ENCODE results near the gene EHD1.

The EHD1 gene

GRCh38 chr11:64803158-64803845 lies 75.1 kb downstream of the EHD1 start, which contains the start of gene MAP4K2:
TSS of gene MAP4K2 (minus strand) at chr11:64803214. CDS start at chr11:64803149, 65 bp downstream.
- in situ Hi-C loops (cut with MboI; ENCODE audit: low sequenced_read_pairs) = no loop called here

GRCh38 chr11:64802370-64803157 lies 75.9 kb downstream of the EHD1 start:
- in situ Hi-C loops (cut with MboI; ENCODE audit: low sequenced_read_pairs) = no loop called here
